HG03565 (cell line): ENCODE results near the gene HDC.

ENCODE experiments used
- ATAC-seq: cut with Tn5 transposase; IDR thresholded peaks from one replicate; pipeline ENCODE4 v1.9.1; 2021; ENCODE audit warnings: mild to moderate bottlenecking, moderate library complexity; ENCODE audit not compliant: unreplicated experiment

The HDC gene

GRCh38 chr15:50256188-50257041, 9.1 kb downstream of the HDC start:
- ATAC-seq = no peak

GRCh38 chr15:50252556-50252955, 13.0 kb downstream of the HDC start:
- no peak for ATAC-seq

- ATAC-seq = no peak
Measured at GRCh38 chr15:50251638-50252182, 13.8 kb downstream of the HDC start.

DNA sequence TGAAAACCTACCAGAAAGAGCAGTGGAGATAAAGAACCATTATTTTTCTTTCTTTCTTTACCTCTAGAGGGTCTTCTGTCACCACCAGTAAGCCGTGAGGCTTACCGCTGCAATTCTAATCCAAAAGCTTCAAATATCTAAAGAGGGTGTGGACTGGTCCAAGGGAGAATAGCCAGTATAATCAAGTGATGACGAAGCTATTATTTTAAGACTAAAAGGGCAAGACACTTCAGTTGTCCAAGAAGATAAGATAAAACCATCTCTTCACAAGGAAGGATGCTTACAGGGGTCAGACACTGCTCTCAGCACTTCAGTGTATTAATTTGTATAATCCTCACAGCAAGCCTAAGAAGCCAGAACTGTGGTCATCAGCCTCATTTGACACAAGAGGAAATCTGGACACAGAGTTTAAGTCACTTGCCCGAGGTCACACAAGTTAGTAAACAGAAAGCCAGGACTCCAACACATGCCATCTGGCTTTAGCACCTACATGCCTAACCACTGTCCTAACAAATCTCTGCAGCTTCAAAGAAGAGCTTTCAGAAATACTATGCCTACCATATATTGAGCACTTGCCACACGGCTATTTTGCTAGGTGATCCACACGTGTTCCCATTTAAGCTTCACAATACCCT, 14.6 kb downstream of the HDC start:
- no peak for ATAC-seq

DNA sequence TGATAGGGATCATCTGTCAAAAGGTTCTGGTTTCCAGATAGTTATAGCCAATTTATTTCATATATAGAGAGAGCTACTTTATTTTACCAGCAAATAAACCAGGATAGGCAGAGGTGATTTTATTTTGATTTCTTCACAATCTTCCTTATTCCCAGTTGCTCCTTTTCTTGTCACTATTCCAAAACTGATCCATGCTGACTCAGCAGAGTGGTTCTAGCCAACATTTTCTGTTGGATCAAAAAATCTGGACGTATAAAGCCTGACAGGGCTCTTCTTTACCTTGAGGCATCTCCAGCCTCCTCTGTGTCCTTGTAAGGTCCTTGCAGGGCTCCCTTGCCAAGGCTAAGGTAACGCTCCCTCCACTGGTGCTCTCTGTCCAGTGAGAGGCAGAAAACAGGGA, 15.8 kb downstream of the HDC start:
- no peak for ATAC-seq

DNA sequence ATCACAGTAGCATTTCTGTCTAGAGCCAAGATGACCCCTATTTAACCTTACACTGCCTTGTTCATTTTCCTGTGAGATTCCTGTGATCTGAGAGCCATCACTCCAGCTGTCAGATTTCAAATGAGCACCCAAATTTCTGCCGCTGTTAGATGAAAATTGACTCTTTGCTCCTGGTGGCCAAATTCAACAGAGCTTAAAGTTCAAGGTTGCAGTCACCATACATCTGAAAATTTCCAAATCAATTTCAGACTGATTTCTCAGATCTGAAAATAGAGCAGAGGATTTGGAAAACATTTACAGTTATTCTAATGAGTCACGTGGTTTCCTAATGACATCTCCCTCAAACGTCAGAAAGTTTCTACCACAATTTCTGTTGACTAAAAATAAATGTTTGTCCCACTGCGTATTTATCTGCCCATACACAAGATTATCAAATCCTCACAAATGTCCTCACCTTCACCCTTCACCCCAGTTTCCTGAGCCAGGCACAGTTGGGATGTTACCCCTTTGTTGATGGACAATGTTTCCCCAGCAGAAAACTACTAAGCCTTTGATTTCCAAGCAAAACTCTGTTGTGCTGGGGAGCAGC, 16.4 kb downstream of the HDC start:
- ATAC-seq = no peak

GRCh38 chr15:50247819-50248655, 17.5 kb downstream of the HDC start:
- peak; percentile 88 for ATAC-seq

DNA sequence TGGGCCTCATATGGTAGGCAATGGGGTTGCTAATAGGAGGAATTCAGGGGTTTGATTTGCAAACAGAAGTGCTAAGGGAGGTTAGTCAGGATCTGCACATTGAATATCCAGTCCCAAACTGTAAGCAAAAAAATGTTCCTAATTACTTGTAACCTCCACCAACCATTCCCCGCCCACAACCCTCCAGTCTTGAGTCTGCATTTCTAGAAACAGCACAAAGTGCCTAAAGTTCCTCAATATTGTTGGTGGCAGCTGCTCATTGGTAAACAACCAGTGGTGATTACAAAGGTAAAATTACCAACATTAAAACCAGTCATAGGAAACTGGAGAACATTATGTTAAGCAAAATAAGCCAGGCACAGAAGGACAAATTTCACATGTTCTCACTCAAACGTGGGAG, 18.9 kb downstream of the HDC start:
- ATAC-seq = no peak

DNA sequence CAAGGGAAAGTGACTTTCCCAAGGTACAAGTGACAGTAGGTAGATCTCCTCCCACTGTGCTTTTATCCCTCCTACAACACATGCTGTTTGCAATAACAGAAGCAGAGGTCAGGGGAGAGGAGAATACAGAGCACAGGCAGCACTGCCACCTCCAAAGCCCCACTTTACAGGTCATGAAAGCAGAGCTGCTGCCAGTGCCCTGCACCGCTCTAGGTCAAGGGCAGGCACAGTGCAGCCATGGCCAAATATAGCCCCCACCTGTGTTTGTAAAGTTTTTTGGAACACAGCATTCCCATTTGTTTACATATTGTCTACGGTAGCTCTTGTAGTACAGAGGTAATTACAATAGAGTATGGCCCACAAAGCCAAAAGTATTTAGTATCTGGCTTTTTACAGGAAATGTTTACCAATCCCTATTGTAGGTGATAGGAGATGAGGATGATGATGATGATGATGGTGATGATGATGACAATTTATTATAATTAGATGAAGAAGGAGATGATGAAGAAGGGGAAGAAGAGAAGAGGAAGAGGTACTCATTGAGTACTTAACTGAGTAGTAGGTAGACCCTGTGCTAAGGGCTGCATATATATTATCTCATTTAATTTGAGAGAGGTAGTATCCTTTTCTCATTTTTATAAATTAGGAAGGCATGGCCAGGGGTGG, 20.4 kb downstream of the HDC start:
- ATAC-seq = no peak

DNA sequence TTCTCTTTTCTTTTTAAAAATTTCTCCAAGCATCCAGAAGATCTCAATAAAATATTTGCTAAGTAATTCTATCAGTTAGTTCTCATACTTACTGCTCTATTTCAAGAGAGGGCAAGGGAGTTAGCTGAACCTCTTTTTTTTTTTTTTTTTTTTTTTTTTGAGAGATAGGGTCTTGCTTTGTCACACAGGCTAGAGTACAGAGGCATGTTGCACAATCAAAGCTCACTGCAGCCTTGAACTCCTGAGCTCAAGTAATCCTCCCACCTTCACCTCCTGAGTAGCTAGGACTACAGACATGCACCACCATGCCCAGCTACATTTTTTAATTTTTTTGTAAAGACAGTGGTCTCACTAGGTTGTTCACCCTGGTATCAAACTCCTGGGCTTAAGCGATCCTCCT, 21.4 kb downstream of the HDC start:
- no peak for ATAC-seq

- ATAC-seq = no peak
Measured at GRCh38 chr15:50241684-50242450, 23.7 kb downstream of the HDC start.

DNA sequence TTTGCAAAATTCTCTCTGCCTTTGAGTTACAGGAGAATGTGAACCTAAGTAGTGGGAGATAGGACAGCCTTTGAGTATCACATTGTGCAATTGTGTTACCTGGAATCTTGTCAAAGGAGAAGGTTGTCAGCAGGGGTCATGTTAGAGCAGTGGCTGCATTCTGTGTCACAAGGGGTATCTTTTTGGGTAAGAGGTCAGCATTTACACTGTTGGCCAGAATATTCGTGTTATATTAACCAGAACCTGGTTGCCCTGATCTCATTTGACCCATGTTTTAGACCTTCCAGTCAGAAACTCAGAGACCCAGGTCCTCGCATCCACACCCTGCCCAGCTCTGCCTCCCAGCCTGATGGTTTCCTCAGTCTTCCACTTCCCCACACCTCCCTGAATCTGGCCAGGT, 27.3 kb downstream of the HDC start:
- ATAC-seq = no peak

GRCh38 chr15:50236433-50236832, 29.1 kb downstream of the HDC start:
- ATAC-seq = no peak

DNA sequence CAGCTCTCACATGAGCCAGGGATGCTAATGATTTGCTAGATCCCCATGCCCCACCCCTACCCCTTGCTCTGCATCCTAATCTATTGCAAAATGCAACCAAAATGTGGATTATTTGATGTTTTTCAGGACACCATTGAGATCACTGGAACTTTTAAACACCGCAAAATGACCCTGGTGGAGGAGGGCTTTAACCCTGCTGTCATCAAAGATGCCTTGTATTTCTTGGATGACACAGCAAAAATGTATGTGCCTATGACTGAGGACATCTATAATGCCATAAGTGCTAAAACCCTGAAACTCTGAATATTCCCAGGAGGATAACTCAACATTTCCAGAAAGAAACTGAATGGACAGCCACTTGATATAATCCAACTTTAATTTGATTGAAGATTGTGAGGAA, 29.7 kb downstream of the HDC start:
- ATAC-seq = no peak

DNA sequence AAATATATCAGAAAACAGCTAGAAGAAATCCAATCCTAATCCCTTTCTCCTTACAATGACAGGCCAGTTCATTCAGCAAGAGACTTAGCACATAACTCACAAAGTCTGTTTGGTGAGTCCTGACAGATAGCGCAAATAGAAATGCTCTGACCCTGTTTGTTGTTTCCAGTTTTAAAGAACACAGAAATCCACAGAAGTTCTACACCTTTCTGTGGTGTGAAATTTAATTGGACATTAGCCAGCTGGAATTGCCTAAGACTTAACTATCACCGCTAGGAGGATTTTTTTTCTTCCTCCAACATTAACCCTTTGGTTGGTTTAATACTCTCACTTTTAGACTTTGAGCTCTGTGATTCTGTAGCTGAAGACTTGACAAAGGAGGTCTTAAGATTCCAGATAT, 30.8 kb downstream of the HDC start:
- no peak for ATAC-seq

DNA sequence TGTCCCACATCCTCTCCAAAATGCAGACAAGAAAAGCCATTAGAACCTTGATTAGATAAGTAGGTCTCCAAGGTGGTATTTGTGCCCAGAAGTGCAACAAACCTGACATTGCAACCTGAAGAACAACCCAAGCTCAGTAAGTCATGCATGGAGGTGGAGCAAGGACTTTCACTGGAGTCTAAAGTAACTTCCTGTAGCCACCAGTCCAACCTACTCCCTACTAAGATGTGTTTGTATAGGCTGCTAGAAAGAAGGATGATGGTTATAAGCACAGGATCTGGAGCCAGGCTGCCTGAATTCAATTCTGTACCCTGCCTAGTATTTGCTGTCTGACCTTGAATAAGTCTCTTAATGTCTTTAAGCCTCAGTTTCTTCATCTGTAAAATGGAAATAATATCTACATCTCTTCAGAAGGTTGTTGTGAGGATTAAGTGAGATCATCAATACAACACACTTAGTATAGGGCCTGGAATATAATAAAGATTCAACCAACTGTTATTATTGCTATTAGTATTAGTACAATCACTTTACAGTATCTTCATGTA, 32.3 kb downstream of the HDC start:
- no peak for ATAC-seq

- ATAC-seq = no peak
Measured at GRCh38 chr15:50232791-50233190, 32.7 kb downstream of the HDC start.

- ATAC-seq = no peak
Measured at GRCh38 chr15:50231761-50232160, 33.8 kb downstream of the HDC start.

DNA sequence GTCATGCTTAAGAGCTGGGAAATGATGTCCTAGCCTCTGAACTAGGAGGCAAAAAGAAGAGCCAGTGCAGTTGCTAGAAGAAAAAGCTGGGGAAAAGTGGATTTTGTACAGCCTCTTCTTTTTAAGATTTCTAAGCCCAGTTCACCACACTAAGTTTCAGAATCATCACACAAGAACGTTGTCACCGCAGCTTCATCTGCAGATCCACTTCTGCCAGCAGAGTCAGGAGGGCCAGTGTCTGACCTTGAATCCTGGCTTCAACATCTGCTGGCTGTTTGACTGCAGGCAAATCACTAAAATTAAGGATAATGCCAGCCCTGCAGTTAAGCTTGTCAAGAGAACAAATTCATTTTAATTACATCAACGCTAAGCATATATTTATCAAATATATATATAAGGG, 36.2 kb downstream of the HDC start:
- ATAC-seq = no peak
